Breast epithelium (tissue), 4 donors: ENCODE results near the gene NME7. TPM values are rescaled to one million over a fixed set of nuclear protein-coding genes. Genes with fewer than 3 reads are reported as not detected.
A peak's percentile ranks its signal among the peaks of the same experiment; 100 is the strongest.
"Not testable (repeated sequence)": the region's sequence is repeated elsewhere in the genome, so short reads cannot be mapped to it uniquely, and the experiment has no call there.

ENCODE experiments used
- DNase-seq, 2 donors: peaks; one replicate each; pipeline ENCODE4 v3.0.0-alpha.2; 2019; ENCODE audit warnings: low spot score in 2 of 2
- H3K27ac ChIP-seq, 2 donors: fragments of 200-600 bp; sonication (generic) in 1 of 2; one replicate each; pipeline ENCODE4 v1.5.1; 2016 to 2019; ENCODE audit warnings: mild to moderate bottlenecking in 1 of 2
- H3K27me3 ChIP-seq, 2 donors: fragments of 200-600 bp; sonication (generic) in 1 of 2; one replicate each; pipeline versions ENCODE4 v1.5.1 to v1.6.0; 2017 to 2019; ENCODE audit warnings: control low read depth in 1 of 2, mild to moderate bottlenecking in 1 of 2
- H3K36me3 ChIP-seq: fragments of 200-600 bp; one replicate; pipeline ENCODE4 v1.5.1; 2019
- H3K4me1 ChIP-seq, 2 donors: fragments of 200-600 bp; sonication (generic); one replicate each; pipeline ENCODE4 v1.5.1; 2016 to 2019; ENCODE audit warnings: control low read depth in 1 of 2
- H3K4me3 ChIP-seq, 3 donors: fragments of 200-600 bp; sonication (generic); 1 replicate in 2 of 3; 2 replicates in 1 of 3; pipeline ENCODE4 v1.5.1; 2016 to 2019; ENCODE audit warnings: mild to moderate bottlenecking in 3 of 3, moderate library complexity in 2 of 3
- H3K9me3 ChIP-seq, 2 donors: fragments of 200-600 bp; sonication (generic) in 1 of 2; one replicate each; pipeline ENCODE4 v1.5.1; 2016 to 2019; ENCODE audit warnings: control low read depth in 1 of 2
- CTCF ChIP-seq, 3 donors: fragments of 450-650 bp; IDR thresholded peaks; one replicate each; pipeline ENCODE4 v1.5.1; 2016 to 2017; ENCODE audit warnings: antibody characterized with exemption in 3 of 3, mild to moderate bottlenecking in 3 of 3, moderate library complexity in 3 of 3
- POLR2A ChIP-seq: fragments of 450-650 bp; IDR thresholded peaks from one replicate; pipeline ENCODE4 v1.6.1; 2016; ENCODE audit warnings: antibody characterized with exemption, mild to moderate bottlenecking, moderate library complexity
- POLR2AphosphoS5 ChIP-seq, 3 donors: sonication (generic); formaldehyde crosslinking; IDR thresholded peaks; one replicate each; pipeline ENCODE4 v1.6.1; 2017; ENCODE audit warnings: antibody characterized with exemption in 3 of 3
- intact Hi-C: fragments of 100-400 bp; cut with DNase I; formaldehyde crosslinking; loops from one replicate; pipeline ENCODE4 v1.15.1; 2023; ENCODE audit warnings: low total_unique reads
- total RNA-seq, 3 donors: library from RNA; depleted of rRNA; stranded (reverse); fragments of >200 nt; gene quantifications; one replicate each; pipeline ENCODE4 v1.1.0, GENCODE V29; 2016

The NME7 gene
- total RNA-seq, 3 donors from 2014 or later = 13.0 to 22.8 (median 16.7) TPM

- Histone ChIP-seq H3K27ac (no peak overlapping the region), H3K36me3 (no peaks in the 10 kb centered on the region), H3K4me1 (no peaks in the 10 kb centered on the region), H3K27me3 (no peaks in the 10 kb centered on the region), H3K9me3 (no peaks in the 10 kb centered on the region), H3K4me3 (no peak overlapping the region)
- no peak for DNase-seq
- intact Hi-C loops = loop anchor here (10.0 kb wide), 1 partner anchor 1044 kb away; no protein-coding TSS in a partner anchor
- TF ChIP-seq POLR2A = no peak
- no peak for TF ChIP-seq CTCF (IDR thresholded peaks at IDR 0.05)
- TF ChIP-seq POLR2AphosphoS5 (IDR thresholded peaks at IDR 0.05) = no peak
These were observed 7.2 kb downstream of the NME7 start for GRCh38 chr1:169360415-169360814.

- Histone ChIP-seq H3K27ac (no peak overlapping the region), H3K4me1 (no peaks in the 10 kb centered on the region), H3K4me3 (no peak overlapping the region), H3K27me3 (no peaks in the 10 kb centered on the region), H3K36me3 (no peaks in the 10 kb centered on the region), H3K9me3 (no peaks in the 10 kb centered on the region)
- no peak for DNase-seq
- intact Hi-C loops = no loop called here
- peak; percentile 63 to 77 (median 77) for TF ChIP-seq CTCF (IDR thresholded peaks at IDR 0.05)
- TF ChIP-seq POLR2AphosphoS5 (IDR thresholded peaks at IDR 0.05) = no peak
- TF ChIP-seq POLR2A = no peak
These were observed 19.1 kb downstream of the NME7 start for GRCh38 chr1:169348383-169349036.

- H3K27me3 ChIP-seq = no peaks in the 10 kb centered on the region
- intact Hi-C loops = no loop called here
- H3K27ac ChIP-seq = no peak overlapping the region
- no peak for DNase-seq
- no peaks in the 10 kb centered on the region for H3K36me3 ChIP-seq
- no peak overlapping the region for H3K4me3 ChIP-seq
- H3K4me1 ChIP-seq = no peaks in the 10 kb centered on the region
- H3K9me3 ChIP-seq = no peaks in the 10 kb centered on the region
- TF ChIP-seq POLR2A (no peak), POLR2AphosphoS5 (IDR thresholded peaks at IDR 0.05) (no peak), CTCF (IDR thresholded peaks at IDR 0.05) (no peak)
These were observed 19.8 kb downstream of the NME7 start for GRCh38 chr1:169347688-169348382.

- TF ChIP-seq CTCF (IDR thresholded peaks at IDR 0.05) (no peak), POLR2AphosphoS5 (IDR thresholded peaks at IDR 0.05) (no peak), POLR2A (no peak)
These were observed 21.5 kb downstream of the NME7 start for GRCh38 chr1:169346036-169346589.

GRCh38 chr1:169345511-169345910 lies 22.1 kb downstream of the NME7 start:
- no peaks in the 10 kb centered on the region for H3K27me3 ChIP-seq
- DNase-seq = no peak
- no peaks in the 10 kb centered on the region for H3K36me3 ChIP-seq
- intact Hi-C loops = no loop called here
- no peaks in the 10 kb centered on the region for H3K9me3 ChIP-seq
- no peaks in the 10 kb centered on the region for H3K4me1 ChIP-seq
- no peak overlapping the region for H3K4me3 ChIP-seq
- TF ChIP-seq POLR2A (no peak), POLR2AphosphoS5 (IDR thresholded peaks at IDR 0.05) (no peak), CTCF (IDR thresholded peaks at IDR 0.05) (no peak)
- no peak overlapping the region for H3K27ac ChIP-seq

More at GRCh38 chr1:169346036-169346589, 21.5 kb downstream of the NME7 start:
- H3K9me3 ChIP-seq = no peaks in the 10 kb centered on the region
- H3K36me3 ChIP-seq = no peaks in the 10 kb centered on the region
- H3K4me1 ChIP-seq = no peaks in the 10 kb centered on the region
- no peak overlapping the region for H3K27ac ChIP-seq
- DNase-seq = no peak
- intact Hi-C loops = no loop called here
- no peak overlapping the region for H3K4me3 ChIP-seq
- no peaks in the 10 kb centered on the region for H3K27me3 ChIP-seq

DNA sequence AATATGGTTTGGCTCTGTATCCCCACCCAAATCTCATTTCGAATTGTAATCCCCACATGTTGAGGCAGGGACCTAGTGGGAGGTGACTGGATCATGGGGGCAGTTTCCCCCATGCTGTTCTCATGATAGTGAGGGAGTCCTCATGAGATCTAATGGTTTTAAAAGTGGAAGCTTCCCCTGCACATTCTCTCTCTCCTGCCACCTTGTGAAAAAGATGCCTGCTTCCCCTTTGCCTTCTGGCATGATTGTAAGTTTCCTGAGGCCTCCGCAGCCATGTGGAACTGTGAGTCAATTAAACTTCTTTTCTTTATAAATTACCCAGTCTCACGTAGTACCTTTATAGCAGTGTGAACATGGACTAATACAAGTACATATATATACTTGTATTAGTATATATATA lies 25.5 kb downstream of the NME7 start:
- DNase-seq, H3K4me1 ChIP-seq, H3K27me3 ChIP-seq, intact Hi-C loops, H3K27ac ChIP-seq, H3K9me3 ChIP-seq, H3K4me3 ChIP-seq, H3K36me3 ChIP-seq: not testable (repeated sequence)
